GM06990 (cell line): ENCODE data around the gene SCD5.

Experiments used
- DNase-seq: peaks from one replicate; pipeline ENCODE4 v3.0.0-alpha.2; 2011; ENCODE audit not compliant: insufficient read length; ENCODE audit errors: extremely low read depth
- H3K27me3 ChIP-seq: replicated peaks from 2 replicates; pipeline ENCODE4 v1.6.0; 2011; ENCODE audit warnings: low read length; ENCODE audit not compliant: control insufficient read depth, insufficient read depth
- H3K36me3 ChIP-seq: 2 replicates; pipeline ENCODE4 v1.5.1; 2011; ENCODE audit warnings: low read length; ENCODE audit not compliant: control insufficient read depth, insufficient read depth
- H3K4me3 ChIP-seq: replicated peaks from 2 replicates; pipeline ENCODE4 v1.5.1; 2011; ENCODE audit warnings: low read depth, mild to moderate bottlenecking, control low read depth, low read length
- TF ChIP-seq, protein P1 (sequence below): IDR thresholded peaks from 2 replicates; pipeline ENCODE4 v1.5.1; 2011; ENCODE audit warnings: low read length, control low read depth, mild to moderate bottlenecking, inconsistent platforms; ENCODE audit not compliant: insufficient read depth, poor library complexity, severe bottlenecking

Gene SCD5

DNA sequence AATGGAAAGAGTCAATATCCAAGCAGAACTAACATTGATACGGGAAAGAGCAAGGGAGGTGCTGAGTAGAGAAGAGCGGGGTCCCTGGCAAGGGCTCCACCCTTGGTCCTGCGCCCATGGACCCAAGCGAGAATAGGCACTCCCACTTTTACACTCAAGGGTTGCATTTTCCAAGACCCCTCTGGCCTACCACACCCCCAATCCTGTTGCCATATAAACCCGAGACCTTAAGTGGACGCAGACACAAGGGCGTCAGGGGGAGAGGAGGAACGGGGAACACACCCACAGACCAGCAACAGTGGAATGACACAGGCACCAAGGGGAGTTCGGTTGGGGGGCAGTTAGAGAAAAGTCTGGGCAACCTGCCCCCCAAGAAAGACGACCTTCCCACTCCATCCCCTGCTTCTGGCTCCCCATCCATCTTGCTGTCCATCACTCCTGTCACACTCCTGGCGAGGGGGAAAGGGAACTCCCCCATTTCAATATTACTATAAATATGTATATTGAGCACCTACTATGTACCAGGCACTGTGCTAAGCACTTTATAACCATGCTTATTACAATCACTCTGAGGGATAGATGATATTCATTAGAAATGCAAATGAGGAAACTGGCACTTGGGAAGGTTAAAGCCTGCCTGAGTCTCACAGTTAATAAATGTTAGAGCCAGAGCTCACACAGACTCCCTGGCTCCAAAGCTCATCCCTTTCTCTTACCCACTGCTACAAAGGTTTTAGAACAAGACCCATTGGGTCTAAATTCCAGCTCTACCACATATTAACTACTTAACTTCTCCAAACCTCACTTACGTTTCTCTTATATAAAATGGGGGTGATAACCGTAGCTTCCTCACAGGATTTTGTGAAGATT lies 51.7 kb downstream of the SCD5 start:
- no peak overlapping the region for H3K4me3 ChIP-seq
- TF ChIP-seq, protein P1, sequence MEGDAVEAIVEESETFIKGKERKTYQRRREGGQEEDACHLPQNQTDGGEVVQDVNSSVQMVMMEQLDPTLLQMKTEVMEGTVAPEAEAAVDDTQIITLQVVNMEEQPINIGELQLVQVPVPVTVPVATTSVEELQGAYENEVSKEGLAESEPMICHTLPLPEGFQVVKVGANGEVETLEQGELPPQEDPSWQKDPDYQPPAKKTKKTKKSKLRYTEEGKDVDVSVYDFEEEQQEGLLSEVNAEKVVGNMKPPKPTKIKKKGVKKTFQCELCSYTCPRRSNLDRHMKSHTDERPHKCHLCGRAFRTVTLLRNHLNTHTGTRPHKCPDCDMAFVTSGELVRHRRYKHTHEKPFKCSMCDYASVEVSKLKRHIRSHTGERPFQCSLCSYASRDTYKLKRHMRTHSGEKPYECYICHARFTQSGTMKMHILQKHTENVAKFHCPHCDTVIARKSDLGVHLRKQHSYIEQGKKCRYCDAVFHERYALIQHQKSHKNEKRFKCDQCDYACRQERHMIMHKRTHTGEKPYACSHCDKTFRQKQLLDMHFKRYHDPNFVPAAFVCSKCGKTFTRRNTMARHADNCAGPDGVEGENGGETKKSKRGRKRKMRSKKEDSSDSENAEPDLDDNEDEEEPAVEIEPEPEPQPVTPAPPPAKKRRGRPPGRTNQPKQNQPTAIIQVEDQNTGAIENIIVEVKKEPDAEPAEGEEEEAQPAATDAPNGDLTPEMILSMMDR: no peak
- no peak for DNase-seq
- H3K27me3 ChIP-seq: no peaks in the 10 kb centered on the region
- no peaks in the 10 kb centered on the region for H3K36me3 ChIP-seq

DNA sequence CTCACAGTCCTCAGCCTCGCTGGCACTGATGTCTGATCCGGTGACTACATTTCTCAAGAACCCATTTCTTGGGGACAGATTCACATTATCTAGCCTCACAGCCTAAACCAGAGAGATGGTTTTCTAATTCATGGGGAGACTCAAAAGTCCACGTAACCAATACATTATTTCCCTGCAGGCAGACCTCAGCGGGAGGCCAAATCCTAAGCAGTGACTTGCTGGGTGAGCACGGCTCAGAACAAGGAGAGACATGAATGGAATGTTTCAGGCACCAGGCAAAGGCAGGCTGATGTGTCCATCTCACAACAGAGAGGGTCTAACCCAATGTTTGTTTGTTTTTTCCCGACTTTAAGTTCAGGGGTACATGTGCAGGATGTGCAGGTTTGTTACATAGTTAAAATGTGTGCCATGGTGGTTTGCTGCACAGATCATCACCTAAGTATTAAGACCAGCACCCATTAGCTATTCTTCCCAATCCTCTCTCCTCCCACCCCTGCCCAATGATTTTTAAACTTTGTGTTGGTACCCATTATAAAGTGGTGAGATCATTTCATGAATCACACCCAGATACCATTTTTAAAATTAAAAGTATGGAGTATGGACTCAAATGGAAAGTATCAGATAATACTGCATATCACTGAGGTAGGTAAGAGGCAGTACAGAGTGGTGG lies 53.3 kb downstream of the SCD5 start:
- Histone ChIP-seq H3K36me3 (no peaks in the 10 kb centered on the region), H3K4me3 (no peak overlapping the region), H3K27me3 (no peaks in the 10 kb centered on the region)
- no peak for DNase-seq
- TF ChIP-seq, protein P1: no peak

- Histone ChIP-seq H3K27me3 (no peaks in the 10 kb centered on the region), H3K4me3 (no peak overlapping the region), H3K36me3 (no peaks in the 10 kb centered on the region)
- TF ChIP-seq, protein P1: no peak
- DNase-seq: no peak
Measured at GRCh38 chr4:82744284-82744968, 54.2 kb downstream of the SCD5 start.

GRCh38 chr4:82741188-82741587 lies 57.4 kb downstream of the SCD5 start:
- Histone ChIP-seq H3K4me3 (no peak overlapping the region), H3K27me3 (no peaks in the 10 kb centered on the region), H3K36me3 (no peaks in the 10 kb centered on the region)
- DNase-seq: no peak
- TF ChIP-seq, protein P1: no peak

- no peaks in the 10 kb centered on the region for H3K27me3 ChIP-seq
- DNase-seq: peak; percentile 81
- H3K4me3 ChIP-seq: no peak overlapping the region
- H3K36me3 ChIP-seq: no peaks in the 10 kb centered on the region
- TF ChIP-seq, protein P1: peak; percentile 100
Measured at GRCh38 chr4:82739287-82740190, 59.1 kb downstream of the SCD5 start.
